WTC11 (cell line): Measurements from ENCODE around the gene USH1C. TPM values are rescaled to one million over a fixed set of nuclear protein-coding genes. Genes with fewer than 3 reads are reported as not detected.

Experiments
- ATF1 ChIP-seq: sonication (generic); formaldehyde crosslinking; IDR thresholded peaks from 2 replicates; pipeline ENCODE4 v1.8.1; 2023; ENCODE audit warnings: mild to moderate bottlenecking, moderate library complexity, missing genetic modification reagents
- ESRRA ChIP-seq: sonication (generic); formaldehyde crosslinking; IDR thresholded peaks from 2 replicates; pipeline ENCODE4 v1.8.1; 2022; ENCODE audit warnings: mild to moderate bottlenecking, missing genetic modification reagents, borderline replicate concordance
- GABPB1 ChIP-seq: sonication (generic); formaldehyde crosslinking; IDR thresholded peaks from 2 replicates; pipeline ENCODE4 v1.8.1; 2023; ENCODE audit warnings: mild to moderate bottlenecking, missing genetic modification reagents
- GTF2I ChIP-seq: fragments of 250-450 bp; sonication (Bioruptor Pico); conservative IDR thresholded peaks from 2 replicates; pipeline ENCODE4 v1.4.0; 2021; ENCODE audit warnings: mild to moderate bottlenecking
- JUN ChIP-seq: sonication (generic); formaldehyde crosslinking; IDR thresholded peaks from 2 replicates; pipeline ENCODE4 v1.8.0; 2023; ENCODE audit warnings: mild to moderate bottlenecking, missing genetic modification reagents
- RELA ChIP-seq: sonication (generic); formaldehyde crosslinking; IDR thresholded peaks from 2 replicates; pipeline ENCODE4 v1.8.1; 2022; ENCODE audit warnings: missing genetic modification reagents, mild to moderate bottlenecking, borderline replicate concordance
- ZNF138 ChIP-seq: sonication (generic); formaldehyde crosslinking; conservative IDR thresholded peaks from 2 replicates; pipeline ENCODE4 v1.8.1; 2022; ENCODE audit warnings: mild to moderate bottlenecking, moderate library complexity, missing genetic modification reagents
- ZNF671 ChIP-seq: fragments of 250-450 bp; sonication (Bioruptor Pico); IDR thresholded peaks from 2 replicates; pipeline ENCODE4 v1.8.0; 2021; ENCODE audit warnings: mild to moderate bottlenecking
- total RNA-seq: library from RNA; stranded (reverse); gene quantifications from 3 replicates; pipeline ENCODE4 v1.2.3, GENCODE V29; 2021
- TF ChIP-seq, protein P1 (sequence below): sonication (generic); formaldehyde crosslinking; IDR thresholded peaks from 2 replicates; pipeline ENCODE4 v1.8.0; 2023; ENCODE audit warnings: missing genetic modification reagents, mild to moderate bottlenecking, borderline replicate concordance
- TF ChIP-seq, protein P2 (sequence below): sonication (generic); formaldehyde crosslinking; IDR thresholded peaks from 2 replicates; pipeline ENCODE4 v1.8.0; 2022; ENCODE audit warnings: missing genetic modification reagents
- TF ChIP-seq, protein P3 (sequence below): fragments of 200-600 bp; IDR thresholded peaks from 2 replicates; pipeline ENCODE4 v1.8.0; 2022; ENCODE audit warnings: antibody characterized with exemption
- TF ChIP-seq, protein P4 (sequence below): sonication (generic); formaldehyde crosslinking; IDR thresholded peaks from 2 replicates; pipeline ENCODE4 v1.8.1; 2022; ENCODE audit warnings: low read depth, mild to moderate bottlenecking, moderate library complexity, missing genetic modification reagents, borderline replicate concordance
- TF ChIP-seq, protein P5 (sequence below): fragments of 250-450 bp; sonication (Bioruptor Pico); IDR thresholded peaks from 2 replicates; pipeline ENCODE4 v1.9.0; 2021; ENCODE audit warnings: mild to moderate bottlenecking
- TF ChIP-seq, protein P6 (sequence below): sonication (generic); formaldehyde crosslinking; IDR thresholded peaks from 2 replicates; pipeline ENCODE4 v1.8.0; 2023; ENCODE audit warnings: missing genetic modification reagents
- TF ChIP-seq, protein P7 (sequence below): sonication (generic); formaldehyde crosslinking; IDR thresholded peaks from 2 replicates; pipeline ENCODE4 v1.8.1; 2023; ENCODE audit warnings: mild to moderate bottlenecking, moderate library complexity, missing genetic modification reagents

USH1C gene
- total RNA-seq, 1 experiment from 2014 or later: 3.9 TPM

- TF ChIP-seq, protein P1, sequence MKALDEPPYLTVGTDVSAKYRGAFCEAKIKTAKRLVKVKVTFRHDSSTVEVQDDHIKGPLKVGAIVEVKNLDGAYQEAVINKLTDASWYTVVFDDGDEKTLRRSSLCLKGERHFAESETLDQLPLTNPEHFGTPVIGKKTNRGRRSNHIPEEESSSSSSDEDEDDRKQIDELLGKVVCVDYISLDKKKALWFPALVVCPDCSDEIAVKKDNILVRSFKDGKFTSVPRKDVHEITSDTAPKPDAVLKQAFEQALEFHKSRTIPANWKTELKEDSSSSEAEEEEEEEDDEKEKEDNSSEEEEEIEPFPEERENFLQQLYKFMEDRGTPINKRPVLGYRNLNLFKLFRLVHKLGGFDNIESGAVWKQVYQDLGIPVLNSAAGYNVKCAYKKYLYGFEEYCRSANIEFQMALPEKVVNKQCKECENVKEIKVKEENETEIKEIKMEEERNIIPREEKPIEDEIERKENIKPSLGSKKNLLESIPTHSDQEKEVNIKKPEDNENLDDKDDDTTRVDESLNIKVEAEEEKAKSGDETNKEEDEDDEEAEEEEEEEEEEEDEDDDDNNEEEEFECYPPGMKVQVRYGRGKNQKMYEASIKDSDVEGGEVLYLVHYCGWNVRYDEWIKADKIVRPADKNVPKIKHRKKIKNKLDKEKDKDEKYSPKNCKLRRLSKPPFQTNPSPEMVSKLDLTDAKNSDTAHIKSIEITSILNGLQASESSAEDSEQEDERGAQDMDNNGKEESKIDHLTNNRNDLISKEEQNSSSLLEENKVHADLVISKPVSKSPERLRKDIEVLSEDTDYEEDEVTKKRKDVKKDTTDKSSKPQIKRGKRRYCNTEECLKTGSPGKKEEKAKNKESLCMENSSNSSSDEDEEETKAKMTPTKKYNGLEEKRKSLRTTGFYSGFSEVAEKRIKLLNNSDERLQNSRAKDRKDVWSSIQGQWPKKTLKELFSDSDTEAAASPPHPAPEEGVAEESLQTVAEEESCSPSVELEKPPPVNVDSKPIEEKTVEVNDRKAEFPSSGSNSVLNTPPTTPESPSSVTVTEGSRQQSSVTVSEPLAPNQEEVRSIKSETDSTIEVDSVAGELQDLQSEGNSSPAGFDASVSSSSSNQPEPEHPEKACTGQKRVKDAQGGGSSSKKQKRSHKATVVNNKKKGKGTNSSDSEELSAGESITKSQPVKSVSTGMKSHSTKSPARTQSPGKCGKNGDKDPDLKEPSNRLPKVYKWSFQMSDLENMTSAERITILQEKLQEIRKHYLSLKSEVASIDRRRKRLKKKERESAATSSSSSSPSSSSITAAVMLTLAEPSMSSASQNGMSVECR (CRISPR knock-in tag): no peak
- TF ChIP-seq GABPB1: no peak
- no peak for TF ChIP-seq RELA (CRISPR knock-in tag)
- TF ChIP-seq, protein P2, sequence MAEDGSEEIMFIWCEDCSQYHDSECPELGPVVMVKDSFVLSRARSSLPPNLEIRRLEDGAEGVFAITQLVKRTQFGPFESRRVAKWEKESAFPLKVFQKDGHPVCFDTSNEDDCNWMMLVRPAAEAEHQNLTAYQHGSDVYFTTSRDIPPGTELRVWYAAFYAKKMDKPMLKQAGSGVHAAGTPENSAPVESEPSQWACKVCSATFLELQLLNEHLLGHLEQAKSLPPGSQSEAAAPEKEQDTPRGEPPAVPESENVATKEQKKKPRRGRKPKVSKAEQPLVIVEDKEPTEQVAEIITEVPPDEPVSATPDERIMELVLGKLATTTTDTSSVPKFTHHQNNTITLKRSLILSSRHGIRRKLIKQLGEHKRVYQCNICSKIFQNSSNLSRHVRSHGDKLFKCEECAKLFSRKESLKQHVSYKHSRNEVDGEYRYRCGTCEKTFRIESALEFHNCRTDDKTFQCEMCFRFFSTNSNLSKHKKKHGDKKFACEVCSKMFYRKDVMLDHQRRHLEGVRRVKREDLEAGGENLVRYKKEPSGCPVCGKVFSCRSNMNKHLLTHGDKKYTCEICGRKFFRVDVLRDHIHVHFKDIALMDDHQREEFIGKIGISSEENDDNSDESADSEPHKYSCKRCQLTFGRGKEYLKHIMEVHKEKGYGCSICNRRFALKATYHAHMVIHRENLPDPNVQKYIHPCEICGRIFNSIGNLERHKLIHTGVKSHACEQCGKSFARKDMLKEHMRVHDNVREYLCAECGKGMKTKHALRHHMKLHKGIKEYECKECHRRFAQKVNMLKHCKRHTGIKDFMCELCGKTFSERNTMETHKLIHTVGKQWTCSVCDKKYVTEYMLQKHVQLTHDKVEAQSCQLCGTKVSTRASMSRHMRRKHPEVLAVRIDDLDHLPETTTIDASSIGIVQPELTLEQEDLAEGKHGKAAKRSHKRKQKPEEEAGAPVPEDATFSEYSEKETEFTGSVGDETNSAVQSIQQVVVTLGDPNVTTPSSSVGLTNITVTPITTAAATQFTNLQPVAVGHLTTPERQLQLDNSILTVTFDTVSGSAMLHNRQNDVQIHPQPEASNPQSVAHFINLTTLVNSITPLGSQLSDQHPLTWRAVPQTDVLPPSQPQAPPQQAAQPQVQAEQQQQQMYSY (CRISPR knock-in tag): no peak
- TF ChIP-seq, protein P3, sequence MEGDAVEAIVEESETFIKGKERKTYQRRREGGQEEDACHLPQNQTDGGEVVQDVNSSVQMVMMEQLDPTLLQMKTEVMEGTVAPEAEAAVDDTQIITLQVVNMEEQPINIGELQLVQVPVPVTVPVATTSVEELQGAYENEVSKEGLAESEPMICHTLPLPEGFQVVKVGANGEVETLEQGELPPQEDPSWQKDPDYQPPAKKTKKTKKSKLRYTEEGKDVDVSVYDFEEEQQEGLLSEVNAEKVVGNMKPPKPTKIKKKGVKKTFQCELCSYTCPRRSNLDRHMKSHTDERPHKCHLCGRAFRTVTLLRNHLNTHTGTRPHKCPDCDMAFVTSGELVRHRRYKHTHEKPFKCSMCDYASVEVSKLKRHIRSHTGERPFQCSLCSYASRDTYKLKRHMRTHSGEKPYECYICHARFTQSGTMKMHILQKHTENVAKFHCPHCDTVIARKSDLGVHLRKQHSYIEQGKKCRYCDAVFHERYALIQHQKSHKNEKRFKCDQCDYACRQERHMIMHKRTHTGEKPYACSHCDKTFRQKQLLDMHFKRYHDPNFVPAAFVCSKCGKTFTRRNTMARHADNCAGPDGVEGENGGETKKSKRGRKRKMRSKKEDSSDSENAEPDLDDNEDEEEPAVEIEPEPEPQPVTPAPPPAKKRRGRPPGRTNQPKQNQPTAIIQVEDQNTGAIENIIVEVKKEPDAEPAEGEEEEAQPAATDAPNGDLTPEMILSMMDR: no peak
- no peak for TF ChIP-seq GTF2I
- TF ChIP-seq, protein P4, sequence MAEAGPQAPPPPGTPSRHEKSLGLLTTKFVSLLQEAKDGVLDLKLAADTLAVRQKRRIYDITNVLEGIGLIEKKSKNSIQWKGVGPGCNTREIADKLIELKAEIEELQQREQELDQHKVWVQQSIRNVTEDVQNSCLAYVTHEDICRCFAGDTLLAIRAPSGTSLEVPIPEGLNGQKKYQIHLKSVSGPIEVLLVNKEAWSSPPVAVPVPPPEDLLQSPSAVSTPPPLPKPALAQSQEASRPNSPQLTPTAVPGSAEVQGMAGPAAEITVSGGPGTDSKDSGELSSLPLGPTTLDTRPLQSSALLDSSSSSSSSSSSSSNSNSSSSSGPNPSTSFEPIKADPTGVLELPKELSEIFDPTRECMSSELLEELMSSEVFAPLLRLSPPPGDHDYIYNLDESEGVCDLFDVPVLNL (CRISPR knock-in tag): no peak
- TF ChIP-seq ZNF138 (CRISPR knock-in tag): no peak
- no peak for TF ChIP-seq ATF1 (CRISPR knock-in tag)
- TF ChIP-seq, protein P5, sequence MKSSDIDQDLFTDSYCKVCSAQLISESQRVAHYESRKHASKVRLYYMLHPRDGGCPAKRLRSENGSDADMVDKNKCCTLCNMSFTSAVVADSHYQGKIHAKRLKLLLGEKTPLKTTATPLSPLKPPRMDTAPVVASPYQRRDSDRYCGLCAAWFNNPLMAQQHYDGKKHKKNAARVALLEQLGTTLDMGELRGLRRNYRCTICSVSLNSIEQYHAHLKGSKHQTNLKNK (CRISPR knock-in tag): no peak
- TF ChIP-seq, protein P6, sequence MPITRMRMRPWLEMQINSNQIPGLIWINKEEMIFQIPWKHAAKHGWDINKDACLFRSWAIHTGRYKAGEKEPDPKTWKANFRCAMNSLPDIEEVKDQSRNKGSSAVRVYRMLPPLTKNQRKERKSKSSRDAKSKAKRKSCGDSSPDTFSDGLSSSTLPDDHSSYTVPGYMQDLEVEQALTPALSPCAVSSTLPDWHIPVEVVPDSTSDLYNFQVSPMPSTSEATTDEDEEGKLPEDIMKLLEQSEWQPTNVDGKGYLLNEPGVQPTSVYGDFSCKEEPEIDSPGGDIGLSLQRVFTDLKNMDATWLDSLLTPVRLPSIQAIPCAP (CRISPR knock-in tag): no peak
- TF ChIP-seq JUN (CRISPR knock-in tag): no peak
- no peak for TF ChIP-seq ZNF671 (CRISPR knock-in tag)
- no peak for TF ChIP-seq ESRRA (CRISPR knock-in tag)
- TF ChIP-seq, protein P7, sequence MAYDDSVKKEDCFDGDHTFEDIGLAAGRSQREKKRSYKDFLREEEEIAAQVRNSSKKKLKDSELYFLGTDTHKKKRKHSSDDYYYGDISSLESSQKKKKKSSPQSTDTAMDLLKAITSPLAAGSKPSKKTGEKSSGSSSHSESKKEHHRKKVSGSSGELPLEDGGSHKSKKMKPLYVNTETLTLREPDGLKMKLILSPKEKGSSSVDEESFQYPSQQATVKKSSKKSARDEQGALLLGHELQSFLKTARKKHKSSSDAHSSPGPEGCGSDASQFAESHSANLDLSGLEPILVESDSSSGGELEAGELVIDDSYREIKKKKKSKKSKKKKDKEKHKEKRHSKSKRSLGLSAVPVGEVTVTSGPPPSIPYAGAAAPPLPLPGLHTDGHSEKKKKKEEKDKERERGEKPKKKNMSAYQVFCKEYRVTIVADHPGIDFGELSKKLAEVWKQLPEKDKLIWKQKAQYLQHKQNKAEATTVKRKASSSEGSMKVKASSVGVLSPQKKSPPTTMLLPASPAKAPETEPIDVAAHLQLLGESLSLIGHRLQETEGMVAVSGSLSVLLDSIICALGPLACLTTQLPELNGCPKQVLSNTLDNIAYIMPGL (CRISPR knock-in tag): no peak
Measured at GRCh38 chr11:17529844-17530185, 14.4 kb downstream of the USH1C start (continued).
